Measurements from ENCODE around the gene THTPA. TPM values are rescaled to one million over a fixed set of nuclear protein-coding genes. Genes with fewer than 3 reads are reported as not detected.

Gene THTPA, protein sequence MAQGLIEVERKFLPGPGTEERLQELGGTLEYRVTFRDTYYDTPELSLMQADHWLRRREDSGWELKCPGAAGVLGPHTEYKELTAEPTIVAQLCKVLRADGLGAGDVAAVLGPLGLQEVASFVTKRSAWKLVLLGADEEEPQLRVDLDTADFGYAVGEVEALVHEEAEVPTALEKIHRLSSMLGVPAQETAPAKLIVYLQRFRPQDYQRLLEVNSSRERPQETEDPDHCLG
- 15.4 and 18.3 TPM in 2 replicates for total RNA-seq (2022)
- percentile 61 among the genes with signal in this experiment for Bru-seq, nascent RNA
- BruChase-seq, experiment 1, labeled RNA remaining after a 6-hour chase: percentile 80 among the genes with signal in this experiment
- percentile 74 among the genes with signal in this experiment for BruChase-seq, experiment 2, labeled RNA remaining after a 2-hour chase
- long read RNA-seq, transcript THTPA-201 (2 exons, 2,860 nt): minor isoform, 10 of 28 reads
- long read RNA-seq, transcript THTPA-205 (2 exons, 571 nt): major isoform, 12 of 28 reads
- long read RNA-seq, partial matches to known transcripts: 0 of 28 reads
- long read RNA-seq, other reads (novel, unspliced or antisense): 1 of 28 reads

DNA sequence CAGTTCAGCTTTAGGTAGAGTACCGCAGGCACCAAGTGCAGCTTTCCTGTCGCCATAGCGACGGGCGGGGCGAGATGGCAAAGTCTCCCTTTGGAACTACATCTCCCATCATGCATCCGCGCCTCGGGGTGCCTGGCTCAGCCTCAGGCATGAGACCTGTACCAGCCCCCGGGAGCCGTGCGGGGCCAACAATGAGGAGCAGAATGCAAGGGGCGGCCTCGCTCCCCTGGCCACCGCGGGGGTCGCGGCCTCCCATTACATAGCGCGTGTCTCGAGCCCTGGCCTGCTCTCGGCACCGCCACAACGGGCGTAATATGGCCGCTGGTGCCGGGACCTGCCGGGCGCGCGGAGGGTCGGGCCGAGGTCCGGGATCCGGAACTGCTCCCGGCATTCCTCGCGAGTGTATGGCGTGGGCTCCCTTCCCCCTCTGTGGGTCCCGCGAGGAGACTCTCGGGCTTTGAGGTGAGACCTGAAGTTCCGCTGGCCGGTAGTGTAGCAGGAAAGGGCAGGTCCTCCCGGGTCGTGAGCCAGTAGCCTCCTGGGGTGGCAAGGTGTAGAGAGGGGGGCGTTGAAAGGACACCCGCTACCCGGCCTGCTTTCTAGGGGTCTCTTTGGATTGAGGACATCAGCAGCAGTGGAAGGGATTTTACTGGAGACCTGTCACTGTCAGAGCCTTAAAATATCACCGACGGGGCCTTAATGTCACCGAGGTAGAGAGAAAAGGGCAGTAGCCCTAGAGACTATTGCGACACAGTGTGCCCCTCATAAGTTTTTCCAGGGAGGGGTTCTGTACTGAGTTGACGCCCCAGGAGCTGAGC lies at the start of gene THTPA:
TSS of gene THTPA (plus strand) at position 390 of the 818 bp plus-strand sequence. CDS start 487 bp downstream, outside the sequence.
- Mint-ChIP-seq H3K9me3 (ENCODE audit: low read depth, unreplicated experiment) (no peaks in the 10 kb centered on the region), H3K4me1 (ENCODE audit: low read depth, unreplicated experiment) (peaks cover 30% of the 10 kb centered on the region), H3K27me3 (ENCODE audit: unreplicated experiment) (no peaks in the 10 kb centered on the region), H3K27ac (ENCODE audit: unreplicated experiment) (peak within 1 kb of the TSS; percentile 92), H3K36me3 (ENCODE audit: insufficient read depth, unreplicated experiment) (peaks cover 39% of the 10 kb centered on the region), H3K4me3 (ENCODE audit: low read depth, unreplicated experiment) (peak within 1 kb of the TSS; percentile 89)
- TF ChIP-seq, protein P1, sequence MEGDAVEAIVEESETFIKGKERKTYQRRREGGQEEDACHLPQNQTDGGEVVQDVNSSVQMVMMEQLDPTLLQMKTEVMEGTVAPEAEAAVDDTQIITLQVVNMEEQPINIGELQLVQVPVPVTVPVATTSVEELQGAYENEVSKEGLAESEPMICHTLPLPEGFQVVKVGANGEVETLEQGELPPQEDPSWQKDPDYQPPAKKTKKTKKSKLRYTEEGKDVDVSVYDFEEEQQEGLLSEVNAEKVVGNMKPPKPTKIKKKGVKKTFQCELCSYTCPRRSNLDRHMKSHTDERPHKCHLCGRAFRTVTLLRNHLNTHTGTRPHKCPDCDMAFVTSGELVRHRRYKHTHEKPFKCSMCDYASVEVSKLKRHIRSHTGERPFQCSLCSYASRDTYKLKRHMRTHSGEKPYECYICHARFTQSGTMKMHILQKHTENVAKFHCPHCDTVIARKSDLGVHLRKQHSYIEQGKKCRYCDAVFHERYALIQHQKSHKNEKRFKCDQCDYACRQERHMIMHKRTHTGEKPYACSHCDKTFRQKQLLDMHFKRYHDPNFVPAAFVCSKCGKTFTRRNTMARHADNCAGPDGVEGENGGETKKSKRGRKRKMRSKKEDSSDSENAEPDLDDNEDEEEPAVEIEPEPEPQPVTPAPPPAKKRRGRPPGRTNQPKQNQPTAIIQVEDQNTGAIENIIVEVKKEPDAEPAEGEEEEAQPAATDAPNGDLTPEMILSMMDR (IDR thresholded peaks at IDR 0.05; ENCODE audit: unreplicated experiment): no peak
- intact Hi-C loops (cut with micrococcal nuclease; ENCODE audit: unreplicated experiment): loop anchor here (10.0 kb wide), 1 partner anchor 231 kb away; the partner anchor contains the start of gene PABPN1
- BruUV-seq (replicated peaks): TSS peak; percentile 64
- DNase-seq: peak; percentile 89
- CTCF ChIA-PET: interaction anchor here (0.6 to 0.8 kb wide), 2 partner anchors 9 to 78 kb away, joined by 3 to 4 read pairs; no protein-coding TSS in a partner anchor

DNA sequence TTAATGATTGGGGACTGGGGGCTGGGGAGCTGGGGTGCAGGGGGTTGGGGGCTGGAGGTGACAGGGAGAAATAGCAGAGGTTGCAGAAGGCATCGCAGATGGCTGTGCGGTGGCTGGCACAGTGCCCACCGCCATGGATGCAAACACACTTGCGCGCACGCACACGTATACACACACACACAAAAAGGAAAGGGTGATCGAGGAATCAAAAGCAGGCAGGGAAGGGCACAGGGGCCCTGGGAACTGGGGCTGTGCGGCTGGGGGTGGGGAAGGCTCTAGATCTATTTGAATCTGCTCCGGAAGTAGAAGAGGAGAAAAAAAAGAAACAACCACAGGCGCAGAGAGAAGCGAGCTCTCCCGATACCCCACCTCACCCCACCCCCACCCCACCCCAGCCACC lies 43.9 kb upstream of the THTPA start:
- DNase-seq: no peak

DNA sequence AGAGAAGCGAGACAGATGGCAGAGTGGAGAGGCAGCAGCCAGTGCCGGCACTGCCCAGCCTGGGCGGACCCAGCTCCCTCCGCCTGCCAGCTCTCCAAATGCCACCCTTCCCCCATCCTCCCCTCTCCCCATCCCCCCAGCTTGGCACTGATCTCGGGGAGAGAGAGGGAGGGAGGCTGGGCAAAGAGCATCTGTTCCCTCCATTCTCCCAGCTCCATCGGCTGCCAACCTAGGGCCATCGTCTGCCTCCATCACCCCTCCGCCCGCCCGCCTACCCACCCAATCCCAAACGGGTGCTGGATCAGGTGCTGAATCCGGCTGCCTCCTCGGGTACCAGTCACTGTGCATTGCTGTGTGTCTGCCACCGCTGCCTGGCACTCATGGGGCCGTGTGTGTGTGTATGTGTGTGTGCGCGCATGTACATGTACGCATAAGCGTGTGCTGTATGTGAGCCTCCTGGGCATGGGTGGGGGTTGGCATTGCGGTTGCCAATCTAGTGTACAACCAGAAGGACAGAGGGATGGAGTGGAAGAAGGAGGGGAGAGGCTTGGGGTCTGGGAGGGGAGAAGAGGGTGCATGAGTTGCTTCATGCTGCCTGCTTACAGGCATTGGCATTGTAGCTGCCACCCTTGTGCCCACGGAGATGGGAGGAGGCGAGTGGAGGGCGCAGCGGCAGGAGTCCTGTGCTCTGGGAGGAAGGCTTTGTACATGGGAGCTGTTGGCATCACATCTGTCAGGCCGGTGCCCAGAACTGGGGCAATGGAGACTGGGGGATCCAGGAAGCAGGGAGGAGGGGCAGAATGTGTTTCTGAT lies 42.9 kb upstream of the THTPA start:
- H3K27me3 Mint-ChIP-seq (ENCODE audit: unreplicated experiment): peaks cover 56% of the 10 kb centered on the region
- TF ChIP-seq, protein P1 (IDR thresholded peaks at IDR 0.05; ENCODE audit: unreplicated experiment): no peak
- no peak for DNase-seq
- no TSS peak for BruUV-seq (replicated peaks)
- H3K4me3 Mint-ChIP-seq (ENCODE audit: low read depth, unreplicated experiment): no peak overlapping the region
- no peaks in the 10 kb centered on the region for H3K36me3 Mint-ChIP-seq (ENCODE audit: insufficient read depth, unreplicated experiment)
- H3K9me3 Mint-ChIP-seq (ENCODE audit: low read depth, unreplicated experiment): no peaks in the 10 kb centered on the region
- H3K4me1 Mint-ChIP-seq (ENCODE audit: low read depth, unreplicated experiment): no peaks in the 10 kb centered on the region
- H3K27ac Mint-ChIP-seq (ENCODE audit: unreplicated experiment): no peak overlapping the region
- intact Hi-C loops (cut with micrococcal nuclease; ENCODE audit: unreplicated experiment): no loop called here
- CTCF ChIA-PET: no interaction called here

More for the DNA sequence above, 43.9 kb upstream of the THTPA start:
- CTCF ChIA-PET: interaction anchor here (0.6 kb wide), 1 partner anchor 51 kb away, joined by 4 read pairs; no protein-coding TSS in a partner anchor
- Mint-ChIP-seq H3K27ac (ENCODE audit: unreplicated experiment) (no peak overlapping the region), H3K9me3 (ENCODE audit: low read depth, unreplicated experiment) (no peaks in the 10 kb centered on the region), H3K36me3 (ENCODE audit: insufficient read depth, unreplicated experiment) (no peaks in the 10 kb centered on the region), H3K4me3 (ENCODE audit: low read depth, unreplicated experiment) (no peak overlapping the region), H3K27me3 (ENCODE audit: unreplicated experiment) (peaks cover 45% of the 10 kb centered on the region), H3K4me1 (ENCODE audit: low read depth, unreplicated experiment) (no peaks in the 10 kb centered on the region)
- no TSS peak for BruUV-seq (replicated peaks)
- intact Hi-C loops (cut with micrococcal nuclease; ENCODE audit: unreplicated experiment): no loop called here
- TF ChIP-seq, protein P1 (IDR thresholded peaks at IDR 0.05; ENCODE audit: unreplicated experiment): no peak
